RKO (cell line): ENCODE measurements around the gene PHACTR1.
"Not testable (repeated sequence)": the region's sequence is repeated elsewhere in the genome, so short reads cannot be mapped to it uniquely, and the experiment has no call there.

ENCODE experiments used
- DNase-seq: peaks from one replicate; pipeline ENCODE4 v3.0.0-alpha.2; 2016; ENCODE audit warnings: low spot score

PHACTR1 gene

DNA sequence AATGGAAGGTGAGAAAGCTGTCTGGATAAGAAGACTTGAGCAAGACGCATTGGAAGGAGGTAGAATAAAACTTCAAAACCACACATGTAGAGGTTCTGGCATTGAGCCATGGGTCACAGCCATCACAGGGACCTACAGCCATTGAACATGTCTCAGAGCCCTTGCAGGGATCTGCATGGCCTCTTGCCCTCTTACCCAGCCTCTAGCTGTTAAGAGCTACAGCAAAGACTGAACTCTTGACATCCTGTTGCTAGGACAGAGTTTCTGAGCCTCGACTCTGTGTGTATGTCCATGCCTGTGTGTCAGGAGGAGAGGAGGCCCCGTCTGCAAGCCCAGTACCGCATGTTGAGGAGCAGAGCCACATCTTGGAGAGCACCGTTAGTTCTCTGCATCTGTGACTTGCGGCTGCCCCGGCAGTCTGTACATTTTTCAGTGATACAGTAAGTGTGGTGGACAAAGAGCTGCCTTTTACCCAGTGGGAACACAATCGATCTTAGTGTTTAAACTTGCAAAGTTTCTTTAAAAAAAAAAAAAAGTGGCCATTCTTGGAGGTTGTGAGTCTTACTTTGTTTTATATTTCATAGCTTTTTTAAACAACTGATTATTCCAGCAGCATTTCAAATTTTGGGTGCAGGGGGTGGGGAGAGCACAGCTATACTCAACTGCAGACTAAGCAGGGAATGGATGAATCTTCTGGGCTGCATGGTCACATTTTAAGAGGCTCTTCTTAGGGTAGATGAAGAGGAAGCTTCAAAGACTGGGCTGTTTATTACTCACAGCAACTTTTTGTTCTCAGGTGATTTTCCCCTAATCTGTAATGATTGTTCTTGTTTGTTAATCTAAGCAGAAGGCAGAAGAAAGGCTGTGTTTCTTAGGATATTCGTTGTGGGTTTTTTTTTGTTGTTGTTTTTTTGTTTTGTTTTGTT is 523.2 kb downstream of the PHACTR1 start:
- DNase-seq = no peak

DNA sequence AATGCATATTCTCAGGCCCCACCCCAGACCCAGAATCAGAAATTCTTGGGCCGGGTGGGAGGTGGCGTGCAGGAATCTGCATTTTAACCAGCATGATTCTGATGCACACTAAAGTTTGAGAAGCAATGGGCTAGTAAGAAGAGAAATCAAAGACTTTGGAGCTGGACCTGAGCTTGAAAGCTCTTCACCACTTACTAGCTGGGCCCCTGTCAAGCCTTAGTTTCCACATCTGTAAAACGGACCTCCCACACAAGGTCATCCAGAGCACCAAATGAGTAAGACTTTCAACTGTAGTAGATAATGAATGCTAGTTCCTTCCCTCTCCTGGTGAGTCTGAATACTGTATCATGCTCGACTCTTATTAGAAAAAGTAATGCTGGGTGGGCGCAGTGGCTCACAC is 524.8 kb downstream of the PHACTR1 start:
- no peak for DNase-seq

DNA sequence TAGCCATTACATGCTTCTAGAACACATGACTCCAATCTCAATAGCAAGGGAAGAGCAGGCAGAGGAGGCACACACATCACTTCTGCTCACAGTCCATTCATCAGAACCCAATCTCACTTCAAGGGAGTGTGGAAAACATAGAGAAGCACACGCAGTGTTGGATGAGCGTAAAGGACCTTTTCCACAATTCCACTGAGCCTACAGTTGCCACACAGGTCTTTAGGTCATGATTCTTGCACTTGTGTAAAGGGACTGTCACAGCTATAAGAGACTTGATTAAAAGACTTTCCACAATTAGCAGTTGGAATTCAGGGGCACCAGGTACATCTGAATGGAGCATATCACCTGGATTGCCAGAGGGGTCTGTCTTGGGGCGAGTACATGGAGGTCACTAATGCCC is 525.6 kb downstream of the PHACTR1 start:
- DNase-seq = no peak

DNA sequence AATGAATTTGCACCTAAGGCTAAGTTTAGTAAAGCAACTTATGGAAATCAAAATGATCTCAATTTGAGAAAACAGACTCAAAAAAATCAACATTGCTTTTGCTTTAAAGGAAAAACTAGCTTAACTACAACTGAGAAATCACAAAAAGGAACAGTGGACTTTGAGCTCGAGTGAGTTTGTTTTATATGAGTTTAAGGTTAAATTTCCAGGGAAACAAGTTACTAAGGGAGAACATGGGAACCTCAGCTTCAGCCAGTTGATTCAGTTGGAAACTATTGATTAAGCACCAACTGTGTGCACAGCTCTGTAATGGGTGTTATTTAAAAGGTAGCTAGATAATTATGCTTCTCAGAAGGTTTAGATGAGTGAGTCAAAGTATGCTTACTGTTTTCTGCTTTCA is 526.0 kb downstream of the PHACTR1 start:
- DNase-seq = no peak

DNA sequence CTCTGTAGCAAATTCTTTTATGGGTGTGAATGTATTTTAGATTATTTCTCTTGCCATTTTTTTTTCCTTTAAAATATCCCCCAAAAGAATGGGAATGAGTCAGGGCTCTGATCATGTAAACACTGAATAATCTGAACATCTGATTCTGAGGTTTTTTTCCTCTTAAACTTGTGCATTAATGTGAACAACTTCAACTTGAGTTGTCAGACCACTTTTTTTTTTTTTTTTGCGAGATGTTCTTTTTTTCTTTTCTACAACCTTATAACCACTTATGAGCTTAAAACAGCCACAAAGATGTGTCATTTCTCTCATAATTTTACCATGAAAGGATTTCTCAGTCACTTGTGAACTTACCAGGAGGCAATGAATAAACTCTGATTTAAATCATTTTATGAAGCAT is 526.5 kb downstream of the PHACTR1 start:
- no peak for DNase-seq

DNA sequence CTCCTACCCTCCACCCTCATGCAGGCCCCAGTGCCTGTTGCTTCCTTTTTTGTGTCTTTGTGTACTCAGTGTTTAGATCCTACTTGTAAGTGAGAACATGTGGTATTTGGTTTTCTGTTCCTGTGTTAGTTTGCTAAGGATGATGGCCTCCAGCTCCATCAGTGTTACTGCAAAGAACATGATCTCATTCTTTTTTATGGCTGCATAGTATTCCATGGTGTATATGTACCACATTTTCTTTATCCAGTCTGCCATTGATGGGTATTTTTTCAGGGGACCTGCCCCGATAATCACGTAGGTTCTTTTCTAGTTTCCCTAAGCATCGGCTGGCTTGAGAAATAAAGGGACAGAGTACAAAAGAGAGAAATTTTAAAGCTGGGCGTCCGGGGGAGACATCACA is 527.2 kb downstream of the PHACTR1 start:
- not testable (repeated sequence) for DNase-seq

DNA sequence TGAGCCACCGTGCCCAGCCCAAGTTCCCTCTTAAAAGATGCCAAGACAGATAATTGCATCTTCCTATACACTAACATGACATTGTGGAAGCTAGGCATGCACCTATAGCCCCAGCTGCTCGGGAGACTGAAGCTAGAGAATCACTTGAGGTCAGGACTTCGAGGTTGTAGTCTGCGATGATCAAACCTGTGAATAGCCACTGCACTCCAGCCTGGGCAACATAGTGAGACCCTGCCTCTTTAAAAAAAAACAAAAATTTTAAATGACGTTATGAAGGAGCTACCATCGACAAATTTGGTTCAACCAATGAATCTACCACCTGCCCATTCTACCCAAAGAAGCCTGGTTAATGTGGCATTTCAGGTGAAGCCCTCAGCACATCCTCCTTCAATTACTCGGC is 531.1 kb downstream of the PHACTR1 start:
- no peak for DNase-seq

DNA sequence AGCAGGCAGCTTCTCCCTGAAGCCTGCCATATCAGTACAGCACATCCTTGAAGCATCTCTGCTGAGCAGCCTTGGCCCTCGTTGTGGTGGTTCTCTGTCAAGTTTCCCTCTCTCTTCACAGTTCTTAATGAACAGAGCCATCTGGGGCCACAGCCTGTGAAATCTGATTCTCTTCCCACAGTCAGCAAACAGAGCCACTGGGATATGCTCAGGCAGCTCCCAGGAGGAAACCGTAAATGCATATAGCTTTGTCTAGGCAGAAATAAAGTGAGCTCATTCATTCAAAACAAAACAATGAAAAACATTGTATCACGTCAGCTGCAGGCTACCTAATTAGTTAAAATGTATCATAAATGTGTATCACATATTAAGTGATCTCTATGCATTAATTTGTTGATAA is 531.5 kb downstream of the PHACTR1 start:
- DNase-seq = no peak

DNA sequence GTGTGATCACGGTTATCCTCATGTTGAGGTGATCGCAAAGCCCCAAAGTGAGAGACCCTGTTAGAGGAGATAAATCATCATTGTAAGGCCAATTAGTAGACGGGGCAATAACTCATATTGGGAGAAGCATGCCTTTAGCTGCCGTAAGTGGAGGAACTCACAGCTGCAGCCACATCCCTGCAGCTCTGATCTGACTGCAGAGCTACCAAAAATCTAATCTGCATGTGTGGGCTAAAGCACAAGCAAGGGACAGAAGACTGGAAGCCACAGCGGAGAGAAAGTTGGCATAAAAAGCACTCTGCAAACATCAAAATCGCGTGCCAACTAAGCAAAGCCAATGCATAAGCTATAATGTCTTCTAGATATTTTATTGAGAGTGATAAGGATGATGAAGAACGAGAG is 532.0 kb downstream of the PHACTR1 start:
- no peak for DNase-seq

DNA sequence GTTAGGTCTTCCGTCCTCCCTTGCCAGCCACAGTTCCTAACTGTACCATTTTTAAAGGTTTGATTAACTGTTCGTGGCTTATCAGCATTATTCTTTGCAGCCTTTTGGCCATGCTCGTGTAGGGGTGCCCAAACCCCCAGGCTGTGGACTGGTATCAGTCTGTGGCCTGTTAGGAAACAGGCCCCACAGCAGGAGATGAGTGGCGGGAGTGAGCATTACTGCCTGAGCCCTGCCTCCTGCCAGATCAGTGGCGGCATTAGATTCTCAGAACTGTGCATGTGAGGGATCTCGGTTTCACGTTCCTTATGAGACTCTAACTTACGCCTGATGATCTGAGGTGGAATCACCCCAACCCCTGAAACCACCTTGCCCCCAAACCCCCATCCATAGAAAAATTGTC is 532.4 kb downstream of the PHACTR1 start:
- DNase-seq = no peak

DNA sequence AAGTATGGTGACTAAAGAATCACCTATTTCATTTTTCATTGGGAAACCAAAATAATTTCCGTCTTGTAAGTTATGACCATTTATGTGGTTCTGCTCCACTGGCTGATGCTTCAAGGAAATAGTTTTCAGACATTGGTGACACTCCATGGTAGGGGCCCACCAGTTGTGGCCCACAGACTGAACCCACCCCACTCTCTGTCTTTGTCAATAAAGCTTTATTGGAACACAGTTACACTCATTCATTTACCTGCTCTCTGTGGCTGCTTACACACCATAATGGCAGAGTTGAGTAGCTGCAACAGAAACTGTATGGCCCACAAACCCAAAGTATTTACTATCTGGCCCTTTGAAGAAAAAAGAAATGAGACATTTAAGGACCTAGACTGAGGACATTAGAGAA is 533.2 kb downstream of the PHACTR1 start:
- no peak for DNase-seq

DNA sequence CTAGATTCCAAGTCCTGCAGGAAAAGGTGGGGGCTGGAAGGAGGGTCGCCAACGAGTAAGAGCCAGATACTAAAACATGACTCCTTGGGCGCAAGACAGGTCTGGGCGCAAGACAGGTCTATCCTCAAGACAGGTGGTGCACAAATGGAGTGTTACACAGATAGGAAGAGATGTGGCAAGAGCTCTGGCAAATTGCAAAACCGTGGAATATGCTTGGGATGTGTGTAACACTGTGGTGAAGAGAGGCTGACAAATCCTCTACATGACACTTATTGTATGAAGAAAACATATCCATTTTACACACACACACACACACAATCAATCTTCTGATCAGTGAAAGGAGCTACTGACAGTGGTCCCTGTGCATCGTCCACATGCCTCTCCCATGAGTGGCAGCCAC is 534.1 kb downstream of the PHACTR1 start:
- no peak for DNase-seq

DNA sequence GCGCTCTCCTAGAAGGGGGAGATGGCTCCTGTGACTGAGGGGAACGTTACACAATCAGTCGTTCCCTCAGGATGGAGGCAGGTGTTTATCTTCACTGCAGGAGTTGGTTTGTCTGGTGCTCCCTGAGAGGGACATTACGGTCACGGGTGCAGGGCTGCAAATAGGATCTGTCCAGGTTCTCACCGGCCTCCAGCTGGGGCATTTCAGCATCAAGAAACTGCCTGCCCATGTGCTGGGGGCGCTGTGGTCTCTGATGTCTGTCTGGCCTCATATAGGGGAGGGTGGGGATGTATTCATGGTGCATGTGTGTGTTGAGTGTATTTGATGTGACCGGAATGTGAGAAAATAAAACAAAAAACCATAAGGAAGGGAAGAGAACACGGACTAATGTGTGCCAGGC is 534.7 kb downstream of the PHACTR1 start:
- DNase-seq = no peak

DNA sequence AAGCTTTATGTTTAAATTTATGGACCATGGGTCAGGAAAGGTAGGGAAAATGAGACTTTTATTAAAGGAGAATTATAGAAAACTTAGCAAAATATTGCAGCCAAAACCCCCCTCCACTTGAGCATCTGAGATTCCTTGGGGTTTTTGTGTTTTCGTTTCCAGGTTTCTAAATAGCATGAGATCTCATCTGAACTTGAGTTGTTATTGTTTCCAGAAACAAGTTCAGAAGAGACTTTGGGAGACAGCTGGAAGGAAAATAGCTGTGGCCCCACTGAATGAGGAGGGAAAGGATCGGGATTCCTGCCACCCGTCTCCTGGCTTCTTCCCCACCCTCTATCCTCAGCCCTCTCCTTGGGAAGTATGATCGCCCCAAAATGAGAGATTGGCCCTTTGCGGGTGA is 536.2 kb downstream of the PHACTR1 start:
- DNase-seq = no peak

DNA sequence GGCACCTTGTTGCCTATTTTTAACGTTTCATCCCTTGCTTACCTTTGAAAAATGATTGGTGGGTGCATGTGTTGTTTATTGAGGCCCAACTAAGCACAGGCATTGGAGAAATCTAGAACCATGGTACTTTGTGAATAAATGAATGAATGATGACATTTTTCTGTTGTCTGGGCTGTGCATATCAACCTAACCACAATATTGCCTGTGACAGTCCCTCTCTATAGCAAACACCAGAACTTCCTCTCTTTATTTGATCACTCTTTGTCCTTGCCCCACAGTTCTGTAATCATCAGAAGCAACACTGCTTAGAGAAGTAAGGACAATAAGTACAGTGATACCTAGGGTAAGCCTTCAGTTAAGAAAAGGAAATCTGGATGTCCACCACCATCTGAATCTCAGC is 536.7 kb downstream of the PHACTR1 start:
- DNase-seq = no peak

DNA sequence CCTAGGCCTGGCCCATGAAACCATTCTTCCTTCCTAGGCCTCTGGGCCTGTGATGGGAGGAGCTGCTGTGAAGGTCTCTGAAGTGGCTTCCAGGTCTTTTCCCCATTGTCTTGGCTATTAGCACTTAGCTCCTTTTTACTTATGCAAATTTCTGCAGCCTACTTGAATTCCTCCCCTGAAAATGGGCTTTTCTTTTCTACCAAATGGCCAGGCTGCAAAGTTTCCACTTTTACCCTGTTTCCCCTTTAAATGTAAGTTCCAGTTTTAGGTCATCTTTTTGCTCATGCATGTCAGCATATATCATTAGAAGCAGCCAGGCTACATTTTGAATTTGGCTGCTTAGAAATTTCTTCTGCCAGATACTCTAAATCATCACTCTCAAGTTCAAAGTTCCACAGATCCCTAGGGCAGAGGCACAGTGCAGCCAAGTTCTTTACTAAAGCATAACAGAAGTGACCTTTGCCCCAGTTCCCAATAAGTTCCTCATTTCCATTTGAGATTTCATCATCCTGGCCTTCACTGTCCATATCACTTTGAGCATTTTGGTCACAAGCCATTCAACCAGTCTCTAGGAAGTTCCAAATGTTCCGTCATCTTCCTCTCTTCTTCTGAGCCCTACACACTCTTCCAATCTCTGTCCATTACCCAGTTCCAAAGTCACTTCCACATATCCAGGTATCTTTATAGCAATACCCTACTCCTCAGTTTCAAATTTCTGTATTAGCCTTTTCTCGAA is 539.9 kb downstream of the PHACTR1 start:
- no peak for DNase-seq

DNA sequence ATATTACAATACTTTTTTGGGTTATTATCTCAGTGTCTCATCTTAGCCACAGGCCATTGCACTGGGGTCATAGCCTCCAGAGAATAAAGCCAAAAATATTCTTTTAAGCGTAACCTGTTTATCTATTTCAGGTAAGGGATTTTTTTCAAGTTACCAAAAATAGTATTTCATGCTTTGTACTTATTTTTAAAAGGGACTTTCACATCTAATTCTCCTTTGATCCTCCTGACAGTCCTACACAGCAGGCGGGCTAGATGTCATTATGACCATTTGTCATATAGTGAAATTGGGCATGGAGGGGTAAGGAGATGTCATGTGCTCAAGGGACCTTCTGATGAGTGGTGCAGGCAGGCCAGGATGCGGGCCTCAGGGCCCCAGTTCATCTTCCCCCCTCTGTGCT is 542.8 kb downstream of the PHACTR1 start:
- no peak for DNase-seq

DNA sequence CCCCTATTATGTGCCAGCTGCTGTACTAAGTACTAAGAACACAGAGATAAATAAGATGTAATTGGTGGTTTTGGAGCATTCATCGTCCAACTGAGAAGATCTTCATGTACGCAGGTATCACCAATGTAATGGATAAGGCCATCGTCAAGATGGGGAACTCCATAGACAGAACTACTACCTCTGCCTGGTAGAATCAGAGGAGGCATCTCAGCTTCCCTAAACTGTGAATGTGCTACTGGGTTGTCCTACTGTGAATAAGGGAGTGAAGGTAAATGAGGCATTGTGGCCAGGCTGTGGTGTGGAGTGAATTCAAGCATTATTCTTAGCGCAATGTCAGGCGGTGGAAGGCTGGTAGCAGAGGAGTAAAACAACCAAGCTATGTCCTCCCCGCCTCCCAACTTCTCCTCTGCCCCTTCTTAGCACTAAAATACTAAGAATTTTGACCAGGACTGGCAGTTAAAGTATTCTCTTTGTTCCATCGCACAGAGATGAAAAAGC is 543.6 kb downstream of the PHACTR1 start:
- no peak for DNase-seq

DNA sequence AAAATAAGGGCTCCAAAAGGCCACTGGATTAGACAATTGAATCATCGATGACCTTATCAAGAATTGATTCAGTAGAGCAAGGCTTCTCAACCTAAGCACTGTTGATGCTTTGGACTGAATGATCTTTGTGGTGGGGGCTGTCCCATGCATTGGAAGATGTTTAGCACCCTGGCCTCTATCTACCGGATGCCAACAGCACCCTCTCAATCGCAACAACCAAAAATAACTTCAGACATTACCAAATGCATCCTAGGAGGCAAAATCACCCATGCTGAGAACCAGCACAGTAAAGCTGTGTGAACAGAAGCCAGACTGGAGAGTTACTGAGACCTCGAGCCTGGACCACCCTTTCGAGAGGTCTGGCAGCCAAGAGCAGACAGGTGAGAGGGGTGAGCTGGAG is 544.3 kb downstream of the PHACTR1 start:
- DNase-seq = no peak

DNA sequence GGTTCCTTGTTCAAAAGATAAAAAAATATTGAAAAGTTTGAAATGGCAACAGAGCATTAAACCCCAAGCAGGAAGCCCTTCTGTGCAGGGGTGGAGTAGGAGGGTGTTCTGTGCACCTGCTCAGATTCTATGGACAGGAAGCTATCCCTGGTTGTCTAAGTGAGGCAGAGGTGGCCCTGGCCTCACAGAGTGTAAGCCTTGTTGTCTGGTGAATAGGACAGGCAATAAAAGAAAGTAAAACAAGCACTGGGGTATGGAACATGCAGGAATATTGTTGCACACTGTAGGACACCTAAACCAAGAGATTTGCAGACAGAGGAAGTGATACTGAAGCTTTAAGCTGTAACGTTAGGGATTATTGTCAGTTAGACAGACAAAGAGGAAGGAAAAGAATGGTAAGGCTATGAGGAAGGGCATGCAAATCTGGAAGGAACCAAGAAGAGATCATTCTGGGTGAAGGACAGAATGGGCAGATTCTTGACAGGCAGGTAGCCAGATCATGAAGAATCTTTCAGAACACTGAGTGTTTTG is 545.0 kb downstream of the PHACTR1 start:
- no peak for DNase-seq

DNA sequence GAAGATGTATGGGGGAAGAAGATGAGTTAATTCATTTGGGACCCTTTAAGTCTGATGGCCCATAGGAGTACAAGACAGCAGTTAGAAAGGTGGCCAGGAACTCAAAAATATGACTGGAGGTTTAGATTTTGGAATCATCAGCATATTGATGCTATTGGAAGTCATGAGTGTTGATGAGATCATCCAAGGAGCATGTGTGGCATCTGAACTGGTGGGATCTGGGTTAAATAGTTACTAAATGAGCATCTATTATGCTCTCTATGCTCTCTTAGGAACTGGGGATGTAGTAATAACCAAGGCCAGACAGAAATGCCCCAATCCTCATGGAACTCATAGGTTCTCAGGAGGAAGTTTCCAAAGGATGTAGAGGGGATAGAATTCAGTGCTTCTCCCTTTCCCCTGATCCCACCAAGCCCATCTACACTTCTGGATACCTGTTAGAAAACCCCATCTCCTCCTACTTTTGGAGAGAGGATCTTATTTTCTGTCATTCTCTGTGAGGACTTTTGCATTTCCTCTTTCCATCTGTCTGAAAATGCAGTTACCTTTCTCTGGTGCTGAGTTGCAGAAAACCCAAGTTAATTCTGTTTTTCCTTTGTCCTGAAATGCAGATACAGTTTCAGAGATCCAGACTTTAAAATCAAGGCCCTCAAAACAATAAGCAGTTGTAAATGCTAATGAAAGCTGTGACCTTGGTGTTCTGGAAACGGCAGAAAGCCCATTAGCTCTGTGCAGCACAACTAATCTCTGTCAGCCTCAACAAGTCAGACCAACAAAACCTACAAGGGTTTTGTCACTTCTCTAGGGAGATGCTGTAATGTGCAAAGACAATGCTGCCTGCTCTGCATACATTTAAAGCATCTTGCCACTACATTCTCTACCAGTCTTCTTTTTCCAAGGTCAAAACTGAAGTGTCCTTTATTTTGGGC is 546.0 kb downstream of the PHACTR1 start:
- DNase-seq = no peak

DNA sequence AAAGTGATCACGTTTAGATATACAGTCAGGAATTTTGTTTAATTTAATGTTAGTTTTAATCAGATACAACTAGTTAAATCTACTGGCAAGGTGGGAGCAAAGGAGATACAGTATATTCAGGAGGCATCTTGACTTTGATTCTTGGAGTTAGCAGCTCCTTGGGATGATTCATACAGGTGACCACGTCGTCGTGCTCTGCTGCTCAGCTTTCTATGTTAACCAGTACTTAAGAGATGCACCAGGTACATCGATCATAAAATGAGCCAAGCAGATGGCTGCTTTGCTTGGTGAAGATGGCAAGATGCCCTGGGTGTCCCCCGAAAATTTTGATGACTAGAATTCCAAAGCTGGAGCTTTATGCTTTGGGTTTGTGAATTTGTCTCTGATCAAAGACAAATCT is 547.1 kb downstream of the PHACTR1 start:
- DNase-seq = no peak
